22Rv1 (cell line): ENCODE data around the gene ZNF358.

ENCODE experiments used
- H3K27ac ChIP-seq: fragments of 450-650 bp; 2 replicates; pipeline ENCODE4 v1.5.1; 2017
- ZFX ChIP-seq: fragments of 450-650 bp; IDR thresholded peaks from 2 replicates; pipeline ENCODE4 v1.6.1; 2017; ENCODE audit warnings: antibody characterized with exemption, borderline replicate concordance
- TF ChIP-seq, protein P1 (sequence below): fragments of 450-650 bp; IDR thresholded peaks from 2 replicates; pipeline ENCODE4 v1.5.1; 2017; ENCODE audit warnings: mild to moderate bottlenecking

ZNF358 gene

DNA sequence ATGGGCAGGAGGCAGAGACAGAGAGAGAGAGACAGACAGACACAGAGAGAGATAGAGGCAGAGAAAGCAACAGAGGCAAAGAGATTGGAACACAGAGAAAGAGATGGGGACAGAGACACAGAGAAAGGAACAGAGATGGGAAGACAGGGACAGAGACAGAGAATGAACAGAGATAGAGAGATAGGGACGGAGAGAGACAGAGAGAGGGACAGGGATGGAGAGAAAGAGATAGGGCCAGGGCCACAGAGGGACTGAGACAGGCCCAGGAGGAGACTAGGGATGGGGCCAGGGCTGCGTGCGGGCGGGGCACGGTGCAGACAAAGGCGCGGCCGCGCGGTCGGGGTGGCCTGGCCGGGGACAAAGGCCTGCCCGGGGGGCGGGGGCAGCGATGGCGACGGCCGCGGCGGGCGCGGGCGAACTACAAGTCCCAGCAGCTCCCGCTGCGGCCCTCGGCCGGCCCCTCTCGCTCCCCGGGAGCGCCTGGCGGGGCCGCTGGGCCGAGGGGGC is at the start of gene ZNF358:
Gene ZNF358, plus strand, starts transcription at position 459 of the 507 bp plus-strand sequence. CDS start 3,140 bp downstream, outside the sequence.
- TF ChIP-seq, protein P1, sequence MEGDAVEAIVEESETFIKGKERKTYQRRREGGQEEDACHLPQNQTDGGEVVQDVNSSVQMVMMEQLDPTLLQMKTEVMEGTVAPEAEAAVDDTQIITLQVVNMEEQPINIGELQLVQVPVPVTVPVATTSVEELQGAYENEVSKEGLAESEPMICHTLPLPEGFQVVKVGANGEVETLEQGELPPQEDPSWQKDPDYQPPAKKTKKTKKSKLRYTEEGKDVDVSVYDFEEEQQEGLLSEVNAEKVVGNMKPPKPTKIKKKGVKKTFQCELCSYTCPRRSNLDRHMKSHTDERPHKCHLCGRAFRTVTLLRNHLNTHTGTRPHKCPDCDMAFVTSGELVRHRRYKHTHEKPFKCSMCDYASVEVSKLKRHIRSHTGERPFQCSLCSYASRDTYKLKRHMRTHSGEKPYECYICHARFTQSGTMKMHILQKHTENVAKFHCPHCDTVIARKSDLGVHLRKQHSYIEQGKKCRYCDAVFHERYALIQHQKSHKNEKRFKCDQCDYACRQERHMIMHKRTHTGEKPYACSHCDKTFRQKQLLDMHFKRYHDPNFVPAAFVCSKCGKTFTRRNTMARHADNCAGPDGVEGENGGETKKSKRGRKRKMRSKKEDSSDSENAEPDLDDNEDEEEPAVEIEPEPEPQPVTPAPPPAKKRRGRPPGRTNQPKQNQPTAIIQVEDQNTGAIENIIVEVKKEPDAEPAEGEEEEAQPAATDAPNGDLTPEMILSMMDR = no peak
- TF ChIP-seq ZFX = no peak

DNA sequence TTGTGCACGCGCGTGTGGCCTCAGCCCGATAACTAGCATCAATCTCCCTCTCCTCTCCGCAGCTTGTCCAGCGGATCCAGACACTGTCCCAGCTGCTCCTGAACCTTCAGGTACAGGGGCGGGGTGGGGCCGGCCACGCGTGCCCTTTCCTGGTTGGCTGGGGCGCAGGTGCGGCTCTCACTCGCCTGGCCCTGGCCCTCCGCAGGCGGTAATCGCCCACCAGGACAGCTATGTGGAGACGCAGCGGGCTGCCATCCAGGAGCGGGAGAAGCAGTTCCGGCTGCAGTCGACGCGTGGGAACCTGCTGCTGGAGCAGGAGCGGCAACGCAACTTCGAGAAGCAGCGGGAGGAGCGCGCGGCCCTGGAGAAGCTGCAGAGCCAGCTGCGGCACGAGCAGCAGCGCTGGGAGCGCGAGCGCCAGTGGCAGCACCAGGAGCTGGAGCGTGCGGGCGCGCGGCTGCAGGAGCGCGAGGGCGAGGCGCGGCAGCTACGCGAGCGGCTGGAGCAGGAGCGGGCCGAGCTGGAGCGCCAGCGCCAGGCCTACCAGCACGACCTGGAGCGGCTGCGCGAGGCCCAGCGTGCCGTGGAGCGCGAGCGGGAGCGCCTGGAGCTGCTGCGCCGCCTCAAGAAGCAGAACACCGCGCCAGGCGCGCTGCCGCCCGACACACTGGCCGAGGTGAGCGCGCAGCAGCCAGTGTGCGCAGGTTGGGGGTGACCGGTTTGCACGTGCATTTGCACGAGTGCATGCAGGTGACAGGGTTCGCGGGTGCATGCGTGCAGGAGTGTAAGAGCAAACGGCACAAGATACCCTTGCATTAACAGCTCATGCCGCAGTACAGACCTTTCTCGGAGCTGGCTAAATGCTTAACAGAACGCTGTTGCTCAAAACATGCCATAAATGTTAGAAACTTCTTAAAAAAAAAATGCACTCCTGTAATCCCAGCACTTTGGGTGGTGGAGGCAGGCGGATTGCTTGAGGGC is 48.6 kb upstream of the ZNF358 start:
- no peak overlapping the region for H3K27ac ChIP-seq
- TF ChIP-seq, protein P1 = no peak
- TF ChIP-seq ZFX = no peak

More for the DNA sequence above, at the start of gene ZNF358:
- H3K27ac ChIP-seq = peak within 1 kb of the TSS; percentile 56

DNA sequence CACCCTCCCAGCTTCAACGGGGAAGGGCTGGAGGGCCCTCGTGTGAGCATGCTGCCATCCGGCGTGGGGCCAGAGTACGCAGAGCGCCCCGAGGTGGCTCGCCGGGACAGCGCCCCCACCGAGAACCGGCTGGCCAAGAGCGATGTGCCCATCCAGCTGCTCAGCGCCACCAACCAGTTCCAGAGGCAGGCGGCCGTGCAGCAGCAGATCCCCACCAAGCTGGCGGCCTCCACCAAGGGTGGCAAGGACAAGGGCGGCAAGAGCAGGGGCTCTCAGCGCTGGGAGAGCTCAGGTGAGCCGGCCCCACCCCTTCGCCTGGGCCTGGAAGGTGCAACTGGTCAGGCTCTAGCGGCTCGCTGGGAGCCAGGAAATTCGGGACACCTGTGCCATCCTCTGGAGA is 47.1 kb upstream of the ZNF358 start:
- TF ChIP-seq, protein P1 = no peak
- no peak for TF ChIP-seq ZFX
- no peak overlapping the region for H3K27ac ChIP-seq

DNA sequence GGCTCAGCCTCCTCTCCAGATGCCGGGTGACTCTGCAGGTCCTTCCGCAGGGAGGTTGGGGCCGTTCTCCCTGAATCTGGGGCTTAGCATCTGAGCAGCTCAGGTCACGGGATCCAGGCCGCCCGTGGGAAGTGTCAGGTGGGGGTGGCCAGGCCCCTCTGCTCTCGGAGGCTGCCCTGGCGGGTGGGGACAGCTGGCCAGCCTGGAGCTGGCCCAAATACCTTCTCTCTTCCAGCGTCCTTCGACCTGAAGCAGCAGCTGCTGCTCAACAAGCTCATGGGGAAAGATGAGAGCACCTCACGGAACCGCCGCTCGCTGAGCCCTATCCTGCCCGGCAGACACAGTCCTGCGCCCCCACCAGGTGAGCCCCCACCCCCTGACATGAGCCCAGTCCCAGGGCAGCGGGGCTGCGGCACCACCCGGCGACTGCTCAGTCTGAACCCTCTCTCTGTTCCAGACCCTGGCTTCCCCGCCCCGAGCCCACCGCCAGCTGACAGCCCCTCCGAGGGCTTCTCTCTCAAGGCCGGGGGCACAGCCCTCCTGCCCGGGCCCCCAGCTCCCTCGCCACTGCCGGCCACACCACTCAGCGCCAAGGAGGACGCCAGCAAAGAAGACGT is 46.1 kb upstream of the ZNF358 start:
- H3K27ac ChIP-seq = no peak overlapping the region
- TF ChIP-seq, protein P1 = no peak
- TF ChIP-seq ZFX = no peak

DNA sequence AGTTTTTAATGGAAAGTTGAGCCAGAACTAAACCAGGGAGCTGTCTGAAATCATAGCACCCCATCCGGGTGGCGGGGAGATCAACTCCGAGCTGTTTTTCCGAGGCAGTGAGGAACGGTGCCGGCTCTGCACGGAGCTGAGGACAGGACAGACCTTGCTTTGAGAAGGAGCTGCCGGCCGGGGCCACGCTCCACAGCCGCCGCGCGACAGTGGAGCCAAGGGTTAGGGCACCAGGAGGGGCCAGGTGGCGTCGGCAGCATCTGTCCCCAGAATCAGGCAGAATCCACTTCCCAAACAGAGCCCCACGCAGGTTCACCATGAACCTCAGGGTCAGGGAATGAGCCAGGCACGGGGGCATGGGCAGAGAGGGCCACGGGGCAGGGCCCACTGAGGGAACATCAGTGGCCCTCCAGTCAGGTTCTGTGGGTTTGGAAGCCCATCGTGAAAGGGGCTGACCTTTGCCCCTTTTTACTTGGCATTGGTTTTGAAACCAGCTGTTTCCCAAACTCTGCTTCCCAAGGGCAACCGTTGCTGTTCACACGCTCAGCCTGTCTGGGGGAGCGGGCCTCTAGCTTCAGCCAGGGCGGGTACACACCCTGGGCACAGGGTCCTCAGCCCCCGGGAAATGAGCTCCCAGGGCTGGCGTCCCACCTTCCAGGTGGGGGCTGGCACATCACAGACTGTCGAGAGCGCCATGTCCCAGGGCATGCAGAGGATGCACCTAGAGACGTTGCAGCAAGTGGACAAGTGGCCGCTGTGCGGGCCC is 45.2 kb upstream of the ZNF358 start:
- H3K27ac ChIP-seq = no peak overlapping the region
- TF ChIP-seq, protein P1 = no peak
- TF ChIP-seq ZFX = no peak

DNA sequence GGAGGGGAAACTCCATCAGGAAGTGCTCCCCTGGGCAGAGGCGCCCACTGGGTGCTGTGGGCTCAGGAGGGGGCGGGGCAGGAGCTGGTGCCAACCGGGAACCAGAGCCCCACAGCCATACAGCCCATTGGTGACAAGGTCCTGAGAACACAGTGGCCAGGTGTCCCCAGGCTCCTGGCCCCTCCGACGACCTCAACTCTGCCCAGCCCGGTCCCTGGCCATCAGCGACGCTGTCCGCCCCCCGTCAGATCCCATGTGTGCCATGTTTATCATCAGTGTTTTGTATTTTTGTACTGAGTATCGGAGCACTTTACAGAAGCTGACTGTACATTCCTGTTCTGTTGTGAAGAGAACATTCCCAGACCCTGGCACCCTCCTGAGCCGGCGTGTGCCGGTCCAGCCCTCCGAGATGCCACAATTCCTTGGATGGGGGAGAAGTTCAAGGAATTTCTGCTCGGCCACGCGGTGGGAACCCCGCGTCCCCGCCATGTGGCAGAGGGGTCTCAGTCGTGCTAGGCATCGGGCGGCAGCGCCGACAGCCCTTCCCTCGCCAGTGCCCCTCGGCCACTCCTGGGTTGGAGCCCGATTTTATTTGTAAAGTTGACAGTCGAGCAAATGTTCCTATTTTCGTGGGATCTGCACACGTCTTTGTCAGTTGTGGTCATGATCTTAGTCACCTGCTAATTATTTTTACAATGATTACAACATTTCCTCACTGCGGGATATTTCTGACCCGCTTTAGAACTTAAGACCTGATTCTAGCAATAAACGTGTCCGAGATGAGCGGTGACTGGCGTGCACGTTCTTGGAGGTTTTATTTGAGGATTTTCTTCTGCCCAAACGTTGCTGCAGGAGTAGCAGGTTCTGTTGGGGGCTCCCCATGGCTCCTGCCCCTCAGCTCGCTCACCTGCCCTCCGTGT is 43.9 kb upstream of the ZNF358 start:
- TF ChIP-seq ZFX = no peak
- TF ChIP-seq, protein P1 = no peak
- H3K27ac ChIP-seq = no peak overlapping the region
